ENCODE measurements around the gene ETNPPL. TPM values are rescaled to one million over a fixed set of nuclear protein-coding genes. Genes with fewer than 3 reads are reported as not detected.

The ETNPPL gene
- total RNA-seq, 4 donors from 2014 or later: 2.2 TPM; not detected in 3

DNA sequence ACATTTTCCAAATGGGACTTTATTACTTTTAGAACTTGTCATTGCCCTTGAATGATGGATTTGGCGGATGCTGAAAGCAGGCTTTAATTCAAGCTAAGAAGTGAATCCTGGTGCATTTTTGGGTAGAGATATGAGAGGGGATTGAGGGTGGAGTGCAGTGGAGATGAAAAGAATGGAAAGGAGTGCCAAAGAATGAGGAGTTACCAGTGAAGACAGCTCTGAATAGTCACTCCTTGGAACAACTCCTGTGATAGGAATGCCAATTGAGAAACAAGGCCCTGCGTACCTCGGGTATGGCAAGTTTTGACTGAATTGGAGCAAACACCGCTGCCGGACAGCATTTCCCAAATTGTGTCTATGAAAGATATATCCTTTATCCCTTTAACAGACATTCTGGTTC, 36.5 kb upstream of the ETNPPL start:
- no peak overlapping the region for H3K4me3 ChIP-seq
- no peak overlapping the region for H3K27ac ChIP-seq
- in situ Hi-C loops (cut with MboI; ENCODE audit: low sequenced_read_pairs in 4 of 4) (no loop called here), intact Hi-C loops (cut with DNase I; ENCODE audit: low total_unique reads) (no loop called here)
- no peak for ATAC-seq
- DNase-seq: no peak
- H3K4me1 ChIP-seq: no peaks in the 10 kb centered on the region
- H3K9me3 ChIP-seq: no peaks in the 10 kb centered on the region
- TF ChIP-seq POLR2A (IDR thresholded peaks at IDR 0.05): no peak
- TF ChIP-seq, protein P1, sequence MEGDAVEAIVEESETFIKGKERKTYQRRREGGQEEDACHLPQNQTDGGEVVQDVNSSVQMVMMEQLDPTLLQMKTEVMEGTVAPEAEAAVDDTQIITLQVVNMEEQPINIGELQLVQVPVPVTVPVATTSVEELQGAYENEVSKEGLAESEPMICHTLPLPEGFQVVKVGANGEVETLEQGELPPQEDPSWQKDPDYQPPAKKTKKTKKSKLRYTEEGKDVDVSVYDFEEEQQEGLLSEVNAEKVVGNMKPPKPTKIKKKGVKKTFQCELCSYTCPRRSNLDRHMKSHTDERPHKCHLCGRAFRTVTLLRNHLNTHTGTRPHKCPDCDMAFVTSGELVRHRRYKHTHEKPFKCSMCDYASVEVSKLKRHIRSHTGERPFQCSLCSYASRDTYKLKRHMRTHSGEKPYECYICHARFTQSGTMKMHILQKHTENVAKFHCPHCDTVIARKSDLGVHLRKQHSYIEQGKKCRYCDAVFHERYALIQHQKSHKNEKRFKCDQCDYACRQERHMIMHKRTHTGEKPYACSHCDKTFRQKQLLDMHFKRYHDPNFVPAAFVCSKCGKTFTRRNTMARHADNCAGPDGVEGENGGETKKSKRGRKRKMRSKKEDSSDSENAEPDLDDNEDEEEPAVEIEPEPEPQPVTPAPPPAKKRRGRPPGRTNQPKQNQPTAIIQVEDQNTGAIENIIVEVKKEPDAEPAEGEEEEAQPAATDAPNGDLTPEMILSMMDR (IDR thresholded peaks at IDR 0.05 in 4 of 5, conservative IDR thresholded peaks at IDR 0.05 in 1 of 5): no peak
- no peaks in the 10 kb centered on the region for H3K27me3 ChIP-seq
- no peaks in the 10 kb centered on the region for H3K36me3 ChIP-seq

DNA sequence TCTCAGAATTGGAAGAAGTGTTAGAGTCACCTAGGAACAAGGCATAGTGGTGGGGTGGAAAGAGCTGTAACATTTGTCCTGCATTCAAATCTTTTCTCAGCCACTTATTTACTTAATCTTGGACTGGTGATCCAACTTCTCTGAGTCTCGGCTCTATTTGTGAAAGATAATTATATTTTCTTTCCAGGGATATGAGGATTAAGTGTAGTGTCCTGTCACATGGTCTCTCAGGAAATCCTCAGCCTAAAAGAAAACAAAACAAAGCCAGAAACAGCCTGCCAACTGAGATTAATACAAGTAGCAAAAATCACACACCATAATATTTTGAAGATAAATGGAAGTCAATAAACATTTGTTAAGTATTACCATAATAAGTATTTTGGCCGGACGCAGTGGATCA, 33.3 kb upstream of the ETNPPL start:
- H3K4me1 ChIP-seq: peaks cover 3 to 6% of the 10 kb centered on the region in 2 donors
- H3K36me3 ChIP-seq: no peaks in the 10 kb centered on the region
- in situ Hi-C loops (cut with MboI; ENCODE audit: low sequenced_read_pairs in 4 of 4): no loop called here
- no peak overlapping the region for H3K4me3 ChIP-seq
- intact Hi-C loops (cut with DNase I; ENCODE audit: low total_unique reads): no loop called here
- no peaks in the 10 kb centered on the region for H3K27me3 ChIP-seq
- TF ChIP-seq, protein P1 (IDR thresholded peaks at IDR 0.05 in 4 of 5, conservative IDR thresholded peaks at IDR 0.05 in 1 of 5): no peak
- TF ChIP-seq POLR2A (IDR thresholded peaks at IDR 0.05): no peak
- H3K9me3 ChIP-seq: no peaks in the 10 kb centered on the region
- no peak overlapping the region for H3K27ac ChIP-seq
- no peak for DNase-seq
- ATAC-seq: no peak

DNA sequence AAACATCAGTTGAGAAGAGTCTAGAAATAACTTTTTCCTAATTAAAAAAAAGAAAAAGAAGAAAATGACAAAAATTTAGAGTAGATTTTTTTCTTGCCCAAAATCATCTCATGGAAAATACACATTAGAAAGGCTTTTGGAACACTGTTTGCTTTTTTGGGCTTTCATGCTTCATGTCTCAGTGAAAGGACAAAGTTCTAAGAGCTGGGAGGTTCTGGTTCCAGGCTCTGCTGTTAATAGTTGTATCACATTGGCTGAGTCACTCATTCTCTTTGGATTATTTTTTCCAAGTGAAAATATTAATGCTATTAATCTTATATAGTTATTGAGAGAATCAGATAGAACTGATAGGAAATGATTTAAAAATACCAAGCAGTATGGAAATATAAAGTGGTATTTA, 32.9 kb upstream of the ETNPPL start:
- no peak overlapping the region for H3K4me3 ChIP-seq
- ATAC-seq (no peak), DNase-seq (no peak)
- no peak overlapping the region for H3K27ac ChIP-seq
- H3K9me3 ChIP-seq: no peaks in the 10 kb centered on the region
- H3K36me3 ChIP-seq: no peaks in the 10 kb centered on the region
- in situ Hi-C loops (cut with MboI; ENCODE audit: low sequenced_read_pairs in 4 of 4): no loop called here
- intact Hi-C loops (cut with DNase I; ENCODE audit: low total_unique reads): no loop called here
- H3K27me3 ChIP-seq: no peaks in the 10 kb centered on the region
- no peak for TF ChIP-seq POLR2A (IDR thresholded peaks at IDR 0.05)
- TF ChIP-seq, protein P1 (IDR thresholded peaks at IDR 0.05 in 4 of 5, conservative IDR thresholded peaks at IDR 0.05 in 1 of 5): no peak
- H3K4me1 ChIP-seq: peaks cover 3 to 6% of the 10 kb centered on the region in 2 donors

DNA sequence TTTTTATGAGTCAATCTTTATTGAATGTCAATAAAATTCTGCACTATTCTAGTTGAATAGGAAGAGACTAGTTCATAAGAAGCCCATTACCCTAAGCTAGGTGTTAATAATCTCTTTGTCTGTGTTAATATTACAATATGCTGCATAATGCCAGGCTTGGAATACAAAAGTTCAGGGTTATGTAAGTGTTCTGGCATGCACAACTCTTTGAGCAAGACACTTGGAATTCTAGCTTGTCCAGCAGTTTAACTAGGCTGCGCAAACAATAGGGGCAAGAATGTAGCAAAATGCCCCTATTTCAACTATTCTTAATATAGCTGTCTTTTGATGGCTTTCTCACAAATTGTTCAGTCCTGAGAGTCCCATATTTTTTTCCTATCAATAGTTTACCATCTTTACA, 31.3 kb upstream of the ETNPPL start:
- no peak overlapping the region for H3K4me3 ChIP-seq
- no peaks in the 10 kb centered on the region for H3K9me3 ChIP-seq
- H3K4me1 ChIP-seq: peaks cover 3 to 6% of the 10 kb centered on the region in 2 donors
- intact Hi-C loops (cut with DNase I; ENCODE audit: low total_unique reads) (no loop called here), in situ Hi-C loops (cut with MboI; ENCODE audit: low sequenced_read_pairs in 4 of 4) (no loop called here)
- H3K27ac ChIP-seq: no peak overlapping the region
- DNase-seq (no peak), ATAC-seq (no peak)
- H3K27me3 ChIP-seq: no peaks in the 10 kb centered on the region
- H3K36me3 ChIP-seq: no peaks in the 10 kb centered on the region
- TF ChIP-seq POLR2A (IDR thresholded peaks at IDR 0.05): no peak
- TF ChIP-seq, protein P1 (IDR thresholded peaks at IDR 0.05 in 4 of 5, conservative IDR thresholded peaks at IDR 0.05 in 1 of 5): no peak

DNA sequence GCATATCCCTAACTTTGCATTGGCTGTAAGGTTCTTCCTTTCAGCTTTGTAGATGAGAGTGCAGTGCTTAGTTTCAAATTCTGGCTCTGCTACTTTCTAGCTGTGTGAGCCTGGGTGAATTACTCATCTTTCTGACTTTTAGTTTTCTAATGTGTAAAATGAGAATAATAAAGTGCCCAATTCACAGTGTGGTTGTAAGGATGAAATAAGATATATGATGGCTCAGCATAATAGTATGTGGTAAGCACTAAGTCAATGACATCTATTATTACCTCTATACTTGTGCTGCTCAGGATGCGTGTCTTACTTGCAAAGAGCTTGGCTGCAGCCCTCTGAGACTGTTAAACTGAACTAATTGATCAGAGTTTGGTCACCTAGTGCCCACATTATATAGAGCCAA, 30.6 kb upstream of the ETNPPL start:
- DNase-seq: no peak
- intact Hi-C loops (cut with DNase I; ENCODE audit: low total_unique reads): no loop called here
- Histone ChIP-seq H3K27me3 (no peaks in the 10 kb centered on the region), H3K4me3 (no peak overlapping the region), H3K9me3 (no peaks in the 10 kb centered on the region), H3K27ac (no peak overlapping the region), H3K36me3 (no peaks in the 10 kb centered on the region), H3K4me1 (peaks cover 3 to 6% of the 10 kb centered on the region in 2 donors)
- in situ Hi-C loops (cut with MboI; ENCODE audit: low sequenced_read_pairs in 4 of 4): no loop called here
- TF ChIP-seq, protein P1 (IDR thresholded peaks at IDR 0.05 in 4 of 5, conservative IDR thresholded peaks at IDR 0.05 in 1 of 5): no peak
- no peak for TF ChIP-seq POLR2A (IDR thresholded peaks at IDR 0.05)
- ATAC-seq: no peak
